Osteoblast (primary cell): Measurements from ENCODE around the gene ENDOD1. TPM values are rescaled to one million over a fixed set of nuclear protein-coding genes. Genes with fewer than 3 reads are reported as not detected.

ENCODE experiments used
- DNase-seq: peaks from one replicate; pipeline ENCODE4 v3.0.0; 2011; ENCODE audit warnings: low spot score, mixed read lengths; ENCODE audit not compliant: insufficient read length; ENCODE audit errors: missing footprints
- H2AFZ ChIP-seq: 2 replicates; pipeline ENCODE4 v1.6.0; 2011; ENCODE audit warnings: mild to moderate bottlenecking, low read length
- H3K27ac ChIP-seq: 2 replicates; pipeline ENCODE4 v1.5.1; 2011; ENCODE audit warnings: mild to moderate bottlenecking, low read depth, low read length, moderate library complexity
- H3K27me3 ChIP-seq: 2 replicates; pipeline ENCODE4 v1.6.0; 2012; ENCODE audit warnings: mild to moderate bottlenecking, control low read depth, inconsistent platforms, low read length, moderate library complexity; ENCODE audit not compliant: insufficient read depth
- H3K36me3 ChIP-seq: 2 replicates; pipeline ENCODE4 v1.5.1; 2011; ENCODE audit warnings: mild to moderate bottlenecking, low read length, control low read depth, moderate library complexity; ENCODE audit not compliant: insufficient read depth
- H3K4me1 ChIP-seq: 2 replicates; pipeline ENCODE4 v1.5.1; 2011; ENCODE audit warnings: mild to moderate bottlenecking, low read length, control low read depth, moderate library complexity; ENCODE audit not compliant: insufficient read depth
- H3K4me2 ChIP-seq: 2 replicates; pipeline ENCODE4 v1.6.0; 2011; ENCODE audit warnings: mild to moderate bottlenecking, low read length; ENCODE audit not compliant: insufficient read depth
- H3K4me3 ChIP-seq: fragments of 200-600 bp; sonication (generic); 3 replicates; pipeline ENCODE4 v1.5.1; 2012; ENCODE audit warnings: mild to moderate bottlenecking, low read length, inconsistent platforms; ENCODE audit not compliant: insufficient read depth
- H3K79me2 ChIP-seq: 2 replicates; pipeline ENCODE4 v1.6.0; 2012; ENCODE audit warnings: mild to moderate bottlenecking, low read length, control low read depth, inconsistent platforms; ENCODE audit not compliant: insufficient read depth
- H3K9me3 ChIP-seq: 2 replicates; pipeline ENCODE4 v1.5.1; 2011; ENCODE audit warnings: low read depth, low read length, control low read depth
- H4K20me1 ChIP-seq: 2 replicates; pipeline ENCODE4 v1.6.0; 2012; ENCODE audit warnings: mild to moderate bottlenecking, low read length, control low read depth; ENCODE audit not compliant: insufficient read depth
- CTCF ChIP-seq: IDR thresholded peaks from 2 replicates; pipeline ENCODE4 v1.5.1; 2011; ENCODE audit warnings: mild to moderate bottlenecking, low read depth, low read length, moderate library complexity; ENCODE audit errors: extremely low read depth
- total RNA-seq: library from RNA; depleted of rRNA; stranded (reverse); fragments of >200 nt; gene quantifications from 2 replicates; pipeline ENCODE4 v1.2.3, GENCODE V29; 2012

ENDOD1 gene
- total RNA-seq, 1 donor, result 44.2 TPM

- Histone ChIP-seq H4K20me1 (peaks cover 9% of the 10 kb centered on the region), H3K27ac (peak overlapping the region; percentile 88), H3K27me3 (no peaks in the 10 kb centered on the region), H3K9me3 (no peaks in the 10 kb centered on the region), H3K36me3 (no peaks in the 10 kb centered on the region), H3K4me1 (peaks cover 44% of the 10 kb centered on the region), H3K79me2 (peaks cover 55% of the 10 kb centered on the region), H3K4me3 (peak overlapping the region; percentile 12), H3K4me2 (peak overlapping the region; percentile 75), H2AFZ (no peak overlapping the region)
- peak; percentile 62 for DNase-seq
- no peak for TF ChIP-seq CTCF
These were observed 6.4 kb downstream of the ENDOD1 start for GRCh38 chr11:95095858-95096587.

- no peak for TF ChIP-seq CTCF
- Histone ChIP-seq H3K9me3 (no peaks in the 10 kb centered on the region), H3K36me3 (no peaks in the 10 kb centered on the region), H3K4me1 (peaks cover 36% of the 10 kb centered on the region), H3K79me2 (peaks cover 43% of the 10 kb centered on the region), H3K27ac (no peak overlapping the region), H3K27me3 (no peaks in the 10 kb centered on the region), H4K20me1 (peaks cover 6% of the 10 kb centered on the region), H2AFZ (no peak overlapping the region), H3K4me2 (no peak overlapping the region), H3K4me3 (no peak overlapping the region)
- no peak for DNase-seq
These were observed 7.6 kb downstream of the ENDOD1 start for GRCh38 chr11:95097209-95097608.

- peaks cover 40% of the 10 kb centered on the region for H3K79me2 ChIP-seq
- H3K27ac ChIP-seq, result no peak overlapping the region
- TF ChIP-seq CTCF, result no peak
- H3K27me3 ChIP-seq, result no peaks in the 10 kb centered on the region
- no peaks in the 10 kb centered on the region for H3K9me3 ChIP-seq
- no peaks in the 10 kb centered on the region for H4K20me1 ChIP-seq
- no peak for DNase-seq
- H3K4me1 ChIP-seq, result peaks cover 21% of the 10 kb centered on the region
- H3K4me2 ChIP-seq, result no peak overlapping the region
- H2AFZ ChIP-seq, result no peak overlapping the region
- no peaks in the 10 kb centered on the region for H3K36me3 ChIP-seq
- no peak overlapping the region for H3K4me3 ChIP-seq
These were observed 9.2 kb downstream of the ENDOD1 start for GRCh38 chr11:95098826-95099225.

GRCh38 chr11:95100191-95100648, 10.6 kb downstream of the ENDOD1 start:
- Histone ChIP-seq H3K4me3 (no peak overlapping the region), H3K4me1 (peaks cover 18% of the 10 kb centered on the region), H3K9me3 (no peaks in the 10 kb centered on the region), H3K27me3 (no peaks in the 10 kb centered on the region), H3K36me3 (no peaks in the 10 kb centered on the region), H4K20me1 (no peaks in the 10 kb centered on the region), H3K4me2 (no peak overlapping the region), H3K27ac (no peak overlapping the region), H3K79me2 (peaks cover 45% of the 10 kb centered on the region), H2AFZ (no peak overlapping the region)
- no peak for TF ChIP-seq CTCF
- DNase-seq, result no peak
